Measurements from ENCODE around the gene ATF5. TPM values are rescaled to one million over a fixed set of nuclear protein-coding genes. Genes with fewer than 3 reads are reported as not detected.

Gene ATF5
- total RNA-seq, 2 donors from 2014 or later: 7.4 to 12.0 TPM

DNA sequence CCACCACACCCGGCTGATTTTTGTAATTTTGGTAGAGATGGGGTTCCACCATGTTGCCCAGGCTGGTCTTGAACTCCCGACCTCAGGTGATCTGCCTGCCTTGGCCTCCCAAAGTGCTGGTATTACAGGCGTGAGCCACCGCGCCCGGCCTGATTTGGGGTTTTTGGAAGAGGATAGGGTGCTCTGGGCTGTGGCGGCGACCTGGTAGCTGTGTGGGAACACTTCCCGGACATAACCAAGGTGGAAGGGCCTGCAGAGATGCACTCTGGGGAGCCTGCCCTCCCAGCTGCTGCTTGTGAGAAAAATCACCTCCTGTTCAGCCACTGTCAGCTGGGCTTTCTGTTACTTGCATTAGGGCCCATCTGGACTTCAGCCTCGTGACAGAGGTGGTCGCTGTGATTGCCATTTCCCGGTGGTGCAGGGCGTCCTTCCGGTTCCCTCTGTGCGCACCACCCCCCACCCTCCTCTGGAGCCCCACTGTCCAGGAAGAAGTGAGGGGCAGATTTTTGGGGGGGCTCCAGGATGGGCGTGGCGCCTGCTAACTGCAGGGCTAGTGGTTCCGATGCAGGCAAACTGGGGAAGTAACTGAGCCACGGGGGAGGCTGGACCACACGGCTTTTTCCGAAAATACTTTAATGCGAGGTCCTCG lies 39.8 kb upstream of the ATF5 start:
- DNase-seq: no peak
- 96 to 98% methylated on average over 7 to 23 of the region's 23 CpGs for WGBS, 2 experiments (ENCODE audit: insufficient coverage in 1 of 2, insufficient read length in 1 of 2)
- no peak overlapping the region for H3K27ac Mint-ChIP-seq
- H3K4me1 Mint-ChIP-seq: no peaks in the 10 kb centered on the region
- no peak overlapping the region for H3K27ac ChIP-seq (ENCODE audit: low read depth, low read length)
- peaks cover 28% of the 10 kb centered on the region for H3K36me3 Mint-ChIP-seq (ENCODE audit: low read depth)
- no peaks in the 10 kb centered on the region for H3K4me1 ChIP-seq (ENCODE audit: control insufficient read depth, insufficient read depth, low read length)
- no peak for TF ChIP-seq CTCF (conservative IDR thresholded peaks at IDR 0.05)
- no peaks in the 10 kb centered on the region for H3K27me3 ChIP-seq (ENCODE audit: control insufficient read depth, insufficient read depth, low read length, poor library complexity, severe bottlenecking)
- peaks cover 12% of the 10 kb centered on the region for H3K36me3 ChIP-seq (ENCODE audit: control insufficient read depth, insufficient read depth, low read length)
- peaks cover 5% of the 10 kb centered on the region for H3K9me3 Mint-ChIP-seq
- no peak overlapping the region for H3K4me3 Mint-ChIP-seq
- H3K27me3 Mint-ChIP-seq (ENCODE audit: insufficient read depth): peaks cover 46% of the 10 kb centered on the region
- H3K9me3 ChIP-seq (ENCODE audit: control insufficient read depth, low read length): no peaks in the 10 kb centered on the region
- H3K9ac ChIP-seq (ENCODE audit: extremely low read depth, low read length, poor library complexity, severe bottlenecking): no peak overlapping the region
- H3K4me3 ChIP-seq (ENCODE audit: low read length): no peak overlapping the region

DNA sequence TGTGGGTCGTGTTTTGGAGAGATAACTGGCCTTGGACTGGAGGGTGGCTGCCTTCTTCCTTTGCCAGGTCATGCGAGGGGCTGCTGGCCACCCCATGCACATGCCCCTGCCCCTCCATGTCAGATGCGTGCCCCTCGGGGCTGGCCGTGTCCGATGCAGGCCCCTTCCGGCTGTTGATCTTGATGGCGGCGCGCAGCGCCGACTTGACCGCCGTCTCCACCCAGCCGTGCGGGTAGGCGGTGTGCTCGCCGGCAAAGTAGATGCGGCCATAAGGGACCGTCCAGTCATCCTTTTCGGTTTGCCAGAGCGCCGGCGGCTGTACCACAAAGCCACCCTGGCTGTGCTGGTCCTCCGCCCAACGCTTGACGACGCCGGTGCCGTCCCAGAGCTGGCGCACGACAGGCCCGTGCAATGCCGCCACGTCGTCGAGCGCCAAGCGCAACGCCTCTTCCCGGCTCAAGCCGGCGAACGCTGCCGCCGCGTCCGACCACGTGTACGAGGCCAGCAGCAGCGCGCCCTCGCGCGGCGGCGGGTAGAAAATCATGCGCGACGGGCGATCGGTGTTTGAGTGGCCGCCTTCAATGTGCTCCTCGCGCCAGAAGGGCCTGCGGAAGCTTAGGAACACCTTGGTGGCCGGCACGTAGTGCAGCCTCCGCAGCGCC lies 39.2 kb upstream of the ATF5 start:
- peak; percentile 96 for DNase-seq
- Histone ChIP-seq H3K4me1 (ENCODE audit: control insufficient read depth, insufficient read depth, low read length) (no peaks in the 10 kb centered on the region), H3K27ac (ENCODE audit: low read depth, low read length) (no peak overlapping the region), H3K9ac (ENCODE audit: extremely low read depth, low read length, poor library complexity, severe bottlenecking) (no peak overlapping the region), H3K4me3 (ENCODE audit: low read length) (no peak overlapping the region), H3K36me3 (ENCODE audit: control insufficient read depth, insufficient read depth, low read length) (peaks cover 8% of the 10 kb centered on the region), H3K27me3 (ENCODE audit: control insufficient read depth, insufficient read depth, low read length, poor library complexity, severe bottlenecking) (no peaks in the 10 kb centered on the region), H3K9me3 (ENCODE audit: control insufficient read depth, low read length) (no peaks in the 10 kb centered on the region)
- WGBS, 2 experiments (ENCODE audit: insufficient coverage in 1 of 2, insufficient read length in 1 of 2): 52 to 83% methylated on average over 31 to 71 of the region's 71 CpGs
- peaks cover 5% of the 10 kb centered on the region for H3K9me3 Mint-ChIP-seq
- peaks cover 47% of the 10 kb centered on the region for H3K27me3 Mint-ChIP-seq (ENCODE audit: insufficient read depth)
- TF ChIP-seq CTCF (conservative IDR thresholded peaks at IDR 0.05): peak; percentile 88
- H3K4me1 Mint-ChIP-seq: no peaks in the 10 kb centered on the region
- H3K4me3 Mint-ChIP-seq: peak overlapping the region; percentile 42
- peak overlapping the region; percentile 71 for H3K27ac Mint-ChIP-seq
- H3K36me3 Mint-ChIP-seq (ENCODE audit: low read depth): peaks cover 22% of the 10 kb centered on the region

DNA sequence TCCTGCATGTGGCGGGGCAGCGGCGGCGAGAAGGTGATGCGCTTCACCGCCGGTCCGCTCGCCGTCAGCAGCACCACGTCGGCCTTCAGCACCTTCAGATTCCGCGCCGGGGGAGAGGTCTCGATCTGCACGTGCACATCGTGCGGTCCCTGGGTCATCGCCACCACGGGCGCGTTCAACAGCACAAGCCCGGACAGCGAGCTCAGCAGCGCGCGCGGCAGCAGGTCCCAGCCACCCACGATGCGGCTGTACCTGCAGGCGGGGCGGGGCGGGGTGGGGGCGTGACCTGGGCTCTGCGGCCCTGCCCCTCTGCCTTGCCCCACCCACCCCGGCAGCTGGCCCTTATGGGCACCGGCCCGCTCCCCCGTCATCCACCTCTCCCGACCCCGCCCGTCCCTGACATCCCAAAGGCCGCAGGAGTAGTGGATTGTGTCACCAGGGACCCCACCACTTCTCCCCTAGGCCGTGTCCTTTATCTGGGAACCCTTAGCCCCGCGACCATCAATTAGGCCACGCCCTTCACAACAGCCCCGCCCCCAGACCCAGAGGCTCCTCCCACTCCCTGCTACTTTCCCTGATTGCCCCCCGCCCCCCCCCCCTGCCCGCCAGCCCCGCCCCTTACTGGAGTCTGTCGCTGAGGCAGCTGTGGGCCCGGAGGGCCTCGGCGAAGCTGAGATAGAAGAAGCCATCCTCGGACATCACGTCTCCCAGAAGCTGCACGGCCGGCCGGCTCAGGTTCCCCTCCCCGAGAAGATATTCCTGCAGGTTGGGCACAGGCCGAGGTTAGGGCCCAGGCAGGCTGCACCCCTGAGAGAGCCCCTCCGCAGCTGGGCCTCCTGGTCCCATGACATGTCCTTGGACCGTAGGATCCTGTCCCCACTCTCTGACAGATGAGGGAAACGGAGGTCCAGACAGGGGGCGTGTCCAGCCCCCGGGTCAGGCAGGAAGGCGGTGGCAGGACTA lies 38.4 kb upstream of the ATF5 start:
- Histone ChIP-seq H3K27ac (ENCODE audit: low read depth, low read length) (no peak overlapping the region), H3K4me3 (ENCODE audit: low read length) (no peak overlapping the region), H3K27me3 (ENCODE audit: control insufficient read depth, insufficient read depth, low read length, poor library complexity, severe bottlenecking) (no peaks in the 10 kb centered on the region), H3K9me3 (ENCODE audit: control insufficient read depth, low read length) (no peaks in the 10 kb centered on the region), H3K36me3 (ENCODE audit: control insufficient read depth, insufficient read depth, low read length) (peaks cover 5% of the 10 kb centered on the region), H3K4me1 (ENCODE audit: control insufficient read depth, insufficient read depth, low read length) (no peaks in the 10 kb centered on the region), H3K9ac (ENCODE audit: extremely low read depth, low read length, poor library complexity, severe bottlenecking) (no peak overlapping the region)
- Mint-ChIP-seq H3K4me1 (no peaks in the 10 kb centered on the region), H3K9me3 (peaks cover 5% of the 10 kb centered on the region), H3K4me3 (peak overlapping the region; percentile 42), H3K27me3 (ENCODE audit: insufficient read depth) (peaks cover 47% of the 10 kb centered on the region), H3K27ac (peak overlapping the region; percentile 71), H3K36me3 (ENCODE audit: low read depth) (peaks cover 15% of the 10 kb centered on the region)
- WGBS, 2 experiments (ENCODE audit: insufficient coverage in 1 of 2, insufficient read length in 1 of 2): 30 to 61% methylated on average over 16 to 63 of the region's 69 CpGs
- peak; percentile 93 for DNase-seq
- TF ChIP-seq CTCF (conservative IDR thresholded peaks at IDR 0.05): peak; percentile 24

Measured in endodermal cell (in vitro differentiated cells).